H1 (cell line): ENCODE results near the gene SMPX. TPM values are rescaled to one million over a fixed set of nuclear protein-coding genes. Genes with fewer than 3 reads are reported as not detected.

Experiments used
- CTCF ChIA-PET: fragments of 300-600 bp; sonication (Branson Sonifier 250); formaldehyde crosslinking; loops from one replicate; lab custom pipeline; 2021; ENCODE audit not compliant: partially characterized antibody; lab: Charles Lee
- POLR2A ChIA-PET: fragments of 300-600 bp; sonication (Branson Sonifier 250); formaldehyde crosslinking; loops from one replicate; lab custom pipeline; 2021; ENCODE audit warnings: inconsistent platforms; ENCODE audit not compliant: partially characterized antibody; lab: Charles Lee
- DNase-seq, 2 experiments: peaks; one replicate each; pipeline versions ENCODE4 v3.0.0 to v3.0.0-alpha.2; 2010 to 2022; ENCODE audit warnings: low spot score in 2 of 2, low read depth in 1 of 2, mixed read lengths in 1 of 2
- FAIRE-seq: peaks from 2 replicates; lab custom pipeline; 2011; peaks lifted over from hg19 to GRCh38; lab: Jason Lieb, UNC
- H2AFZ ChIP-seq: 2 replicates; pipeline ENCODE4 v1.8.1; 2012; ENCODE audit warnings: low read length, inconsistent platforms
- H2AK5ac ChIP-seq: 2 replicates; pipeline ENCODE4 v1.6.1; 2013; ENCODE audit warnings: low read depth, low read length
- H2BK120ac ChIP-seq: replicated peaks from 2 replicates; pipeline ENCODE3; 2013; ENCODE audit warnings: low read depth, low read length, inconsistent platforms
- H2BK12ac ChIP-seq: 2 replicates; pipeline ENCODE4 v1.6.1; 2013; ENCODE audit warnings: low read depth, low read length
- H2BK15ac ChIP-seq: 2 replicates; pipeline ENCODE4 v1.6.1; 2013; ENCODE audit warnings: low read length
- H2BK20ac ChIP-seq: 2 replicates; pipeline ENCODE4 v1.6.1; 2013; ENCODE audit warnings: low read length
- H2BK5ac ChIP-seq: 2 replicates; pipeline ENCODE4 v1.6.1; 2013; ENCODE audit warnings: low read depth, low read length
- H3K14ac ChIP-seq: 2 replicates; pipeline ENCODE4 v1.6.1; 2013; ENCODE audit warnings: inconsistent platforms; ENCODE audit not compliant: insufficient read length
- H3K18ac ChIP-seq: 2 replicates; pipeline ENCODE4 v1.6.1; 2013; ENCODE audit warnings: low read length; ENCODE audit errors: extremely low read depth
- H3K23ac ChIP-seq: 2 replicates; pipeline ENCODE4 v1.6.1; 2013; ENCODE audit warnings: inconsistent platforms; ENCODE audit not compliant: insufficient read length
- H3K23me2 ChIP-seq: 2 replicates; pipeline ENCODE4 v1.6.1; 2013; ENCODE audit warnings: low read depth, low read length
- H3K27ac ChIP-seq: 2 replicates; pipeline ENCODE4 v1.6.1; 2011; ENCODE audit warnings: low read depth, low read length, inconsistent platforms
- H3K27me3 ChIP-seq, 4 experiments: replicated peaks in 1 of 4; 1 replicate in 1 of 4; 2 replicates in 3 of 4; pipeline versions ENCODE4 v1.6.1 to v1.8.1; 2011 to 2013; ENCODE audit warnings: low read length in 3 of 4, mild to moderate bottlenecking in 3 of 4, inconsistent platforms in 2 of 4, mixed read lengths in 2 of 4, moderate library complexity in 1 of 4; ENCODE audit not compliant: control insufficient read depth in 3 of 4, insufficient read depth in 3 of 4; ENCODE audit errors: extremely low read depth in 1 of 4
- H3K36me3 ChIP-seq, 4 experiments: 2 replicates each; pipeline versions ENCODE4 v1.6.1 to v1.8.1; 2011 to 2013; ENCODE audit warnings: mild to moderate bottlenecking in 4 of 4, low read length in 3 of 4, moderate library complexity in 2 of 4, control low read depth in 1 of 4, inconsistent platforms in 1 of 4; ENCODE audit not compliant: insufficient read depth in 4 of 4, control insufficient read depth in 2 of 4
- H3K4ac ChIP-seq: replicated peaks from 2 replicates; pipeline ENCODE3; 2013; ENCODE audit warnings: low read length, low read depth, mixed read lengths, inconsistent platforms; ENCODE audit not compliant: insufficient read length
- H3K4me1 ChIP-seq, 4 experiments: replicated peaks in 1 of 4; 1 replicate in 1 of 4; 2 replicates in 3 of 4; pipeline versions ENCODE4 v1.6.1 to v1.8.1; 2011 to 2013; ENCODE audit warnings: low read length in 3 of 4, inconsistent platforms in 2 of 4, mixed read lengths in 1 of 4; ENCODE audit not compliant: insufficient read depth in 4 of 4, control insufficient read depth in 3 of 4
- H3K4me2 ChIP-seq, 2 experiments: 2 replicates each; pipeline versions ENCODE4 v1.6.1 to v1.8.1; 2011 to 2013; ENCODE audit warnings: low read depth in 2 of 2, low read length in 2 of 2, control low read depth in 1 of 2, inconsistent platforms in 1 of 2, mild to moderate bottlenecking in 1 of 2; ENCODE audit not compliant: insufficient read depth in 1 of 2
- H3K4me3 ChIP-seq, 4 experiments: fragments of 200-600, 300-600 bp in 1 of 4; sonication (generic), shearing (Covaris generic), sonication (Bioruptor Twin) in 1 of 4; 2 replicates each; pipeline versions ENCODE4 v1.5.1 to v1.8.1; 2011 to 2016; ENCODE audit warnings: low read length in 4 of 4, low read depth in 3 of 4, control low read depth in 2 of 4, inconsistent platforms in 2 of 4, mild to moderate bottlenecking in 2 of 4, mixed read lengths in 1 of 4, moderate library complexity in 1 of 4; ENCODE audit not compliant: insufficient read depth in 2 of 4; ENCODE audit errors: extremely low read depth in 1 of 4
- H3K56ac ChIP-seq: replicated peaks from 2 replicates; pipeline ENCODE3; 2013; ENCODE audit warnings: low read depth, mild to moderate bottlenecking, mixed read lengths, low read length, inconsistent platforms; ENCODE audit not compliant: insufficient read length
- H3K79me1 ChIP-seq: 2 replicates; pipeline ENCODE4 v1.6.1; 2013; ENCODE audit warnings: low read depth, low read length, control low read depth
- H3K79me2 ChIP-seq, 2 experiments: 2 replicates each; pipeline versions ENCODE4 v1.6.1 to v1.8.1; 2012 to 2013; ENCODE audit warnings: low read length in 2 of 2, mild to moderate bottlenecking in 2 of 2, inconsistent platforms in 1 of 2; ENCODE audit not compliant: insufficient read depth in 2 of 2, control insufficient read depth in 1 of 2
- H3K9ac ChIP-seq, 4 experiments: replicated peaks in 1 of 4; 1 replicate in 1 of 4; 2 replicates in 3 of 4; pipeline versions ENCODE4 v1.6.1 to v1.8.1; 2011 to 2013; ENCODE audit warnings: low read depth in 3 of 4, low read length in 3 of 4, control low read depth in 2 of 4, mild to moderate bottlenecking in 2 of 4, moderate library complexity in 2 of 4, inconsistent platforms in 1 of 4; ENCODE audit errors: extremely low read depth in 1 of 4
- H3K9me3 ChIP-seq, 2 experiments: 2 replicates each; pipeline versions ENCODE4 v1.6.1 to v1.8.1; 2012 to 2013; ENCODE audit warnings: mild to moderate bottlenecking in 2 of 2, moderate library complexity in 2 of 2, control low read depth in 1 of 2, inconsistent platforms in 1 of 2, low read depth in 1 of 2, low read length in 1 of 2, mixed read lengths in 1 of 2; ENCODE audit not compliant: insufficient read depth in 2 of 2
- H4K20me1 ChIP-seq, 2 experiments: replicated peaks in 1 of 2; 2 replicates each; pipeline versions ENCODE3 to v1.8.1; 2011 to 2013; ENCODE audit warnings: inconsistent platforms in 2 of 2, low read length in 2 of 2, mild to moderate bottlenecking in 1 of 2; ENCODE audit not compliant: insufficient read depth in 2 of 2, control insufficient read depth in 1 of 2
- H4K5ac ChIP-seq: 2 replicates; pipeline ENCODE4 v1.6.1; 2013; ENCODE audit warnings: low read length, low read depth, mixed read lengths, inconsistent platforms; ENCODE audit not compliant: insufficient read length
- H4K8ac ChIP-seq: 2 replicates; pipeline ENCODE4 v1.8.0; 2013; ENCODE audit warnings: mild to moderate bottlenecking, moderate library complexity, low read length, inconsistent platforms; ENCODE audit not compliant: insufficient read depth; ENCODE audit errors: extremely low read depth
- H4K91ac ChIP-seq: replicated peaks from 2 replicates; pipeline ENCODE3; 2013; ENCODE audit warnings: low read length, mixed read lengths, inconsistent platforms; ENCODE audit not compliant: insufficient read length
- CBX5 ChIP-seq: fragments of 300-800, 300-1000 bp; sonication (generic); IDR thresholded peaks from 2 replicates; pipeline ENCODE4 v1.7.1; 2016; ENCODE audit warnings: antibody characterized with exemption, low read length, low read depth
- CHD2 ChIP-seq: IDR thresholded peaks from 2 replicates; pipeline ENCODE4 v1.6.1; 2012; ENCODE audit warnings: low read length, improper control_type of control experiment
- CREB1 ChIP-seq: IDR thresholded peaks from 2 replicates; pipeline ENCODE4 v1.6.1; 2012; ENCODE audit warnings: inconsistent platforms
- EZH2 ChIP-seq: fragments of 200-600 bp; sonication (generic); IDR thresholded peaks from 2 replicates; pipeline ENCODE4 v1.7.1; 2012; ENCODE audit warnings: low read depth, mild to moderate bottlenecking, moderate library complexity, low read length, inconsistent platforms; ENCODE audit not compliant: severe bottlenecking
- GABPA ChIP-seq: IDR thresholded peaks from 2 replicates; pipeline ENCODE4 v1.6.1; 2011; ENCODE audit warnings: mild to moderate bottlenecking, low read length, moderate library complexity, borderline replicate concordance; ENCODE audit not compliant: insufficient read depth
- HDAC2 ChIP-seq, 2 experiments: fragments of 300-600 bp in 1 of 2; sonication (generic) in 1 of 2; IDR thresholded peaks; 2 replicates each; pipeline ENCODE4 v1.6.1; 2011 to 2012; ENCODE audit warnings: low read depth in 2 of 2, low read length in 2 of 2, mild to moderate bottlenecking in 2 of 2, moderate library complexity in 2 of 2, borderline replicate concordance in 1 of 2, inconsistent platforms in 1 of 2
- KDM1A ChIP-seq: fragments of 200-600, 300-600 bp; sonication (generic); IDR thresholded peaks from 2 replicates; pipeline ENCODE4 v1.7.1; 2016; ENCODE audit warnings: mild to moderate bottlenecking, low read length, borderline replicate concordance
- MAX ChIP-seq: IDR thresholded peaks from 2 replicates; pipeline ENCODE4 v1.6.1; 2012; ENCODE audit warnings: inconsistent platforms
- NANOG ChIP-seq: IDR thresholded peaks from 2 replicates; pipeline ENCODE4 v1.6.1; 2011; ENCODE audit warnings: low read length, low read depth, mild to moderate bottlenecking, inconsistent platforms; ENCODE audit not compliant: insufficient read depth, poor library complexity, severe bottlenecking
- POLR2AphosphoS5 ChIP-seq: IDR thresholded peaks from 2 replicates; pipeline ENCODE4 v1.6.1; 2011; ENCODE audit warnings: low read depth, low read length
- RFX5 ChIP-seq: IDR thresholded peaks from 2 replicates; pipeline ENCODE4 v1.6.1; 2011; ENCODE audit warnings: low read depth, low read length, improper control_type of control experiment, borderline replicate concordance
- SP4 ChIP-seq: IDR thresholded peaks from 2 replicates; pipeline ENCODE4 v1.6.1; 2012; ENCODE audit warnings: low read length, inconsistent platforms
- SUZ12 ChIP-seq: fragments of 200-600 bp; sonication (generic); IDR thresholded peaks from 2 replicates; pipeline ENCODE4 v1.6.1; 2012; ENCODE audit warnings: mild to moderate bottlenecking, inconsistent platforms, low read length, moderate library complexity, mixed read lengths
- YY1 ChIP-seq: IDR thresholded peaks from 2 replicates; pipeline ENCODE4 v1.6.1; 2011; ENCODE audit warnings: low read depth, mild to moderate bottlenecking, low read length
- WGBS, 2 experiments: shearing (Covaris generic) in 1 of 2; methylation state at CpG; one replicate each; pipeline versions ENCODE4 v1.1.6 to v1.1.7; 2013 to 2015; ENCODE audit warnings: low lambda C conversion rate in 2 of 2, mixed read lengths in 2 of 2, inconsistent platforms in 1 of 2, low coverage in 1 of 2, missing lambda C conversion rate in 1 of 2; ENCODE audit not compliant: insufficient replicate concordance in 2 of 2, insufficient coverage in 1 of 2, insufficient read length in 1 of 2; ENCODE audit errors: extremely low coverage in 1 of 2, missing lambda C conversion rate in 1 of 2; 5-methylcytosine and 5-hydroxymethylcytosine counted together
- polyA plus RNA-seq, 7 experiments: library from polyadenylated mRNA; depleted of rRNA in 3 of 7; stranded (reverse) in 5 of 7; unstranded in 2 of 7; fragments of >200 nt in 5 of 7; fragments of 200-250 nt in 2 of 7; gene quantifications; 1 replicate in 5 of 7; 2 replicates in 1 of 7; 4 replicates in 1 of 7; pipeline versions ENCODE4 v1.2.1 to v1.2.3, GENCODE V29; 2011 to 2013; ENCODE audit warnings: missing spikeins in 2 of 7, mixed read lengths in 2 of 7
- total RNA-seq: library from RNA; stranded (reverse); fragmentation: NEBNext Ultra II Directional; extraction: Animal tissue kit (Norgen Biotek cat#: 25700); gene quantifications from 2 replicates; pipeline ENCODE4 v1.2.1, GENCODE V29; 2021

SMPX gene
- total and polyA plus RNA-seq, 2 of the 8 experiments (the other 6 are each of a cell fraction or from before 2014, with no cell fraction given) = not detected

GRCh38 chrX:21744060-21744459 lies 13.9 kb downstream of the SMPX start:
- Histone ChIP-seq H4K91ac (no peak overlapping the region), H3K4me1 (peaks cover 0 to 15% (median under 1%) of the 10 kb centered on the region in 4 experiments; a peak in 2 of 7 replicates), H3K9ac (no peak overlapping the region), H3K79me1 (no peaks in the 10 kb centered on the region), H4K5ac (no peak overlapping the region), H2AFZ (no peak overlapping the region), H2BK12ac (no peak overlapping the region), H3K4me2 (no peak overlapping the region), H2BK15ac (no peak overlapping the region), H3K27me3 (no peaks in the 10 kb centered on the region), H3K4ac (no peak overlapping the region), H4K8ac (no peak overlapping the region), H3K4me3 (no peak overlapping the region), H3K14ac (no peak overlapping the region), H3K23me2 (no peaks in the 10 kb centered on the region), H2BK120ac (no peak overlapping the region), H2AK5ac (no peak overlapping the region), H3K18ac (no peak overlapping the region), H3K79me2 (no peaks in the 10 kb centered on the region), H4K20me1 (no peaks in the 10 kb centered on the region), H3K56ac (no peak overlapping the region), H2BK5ac (no peak overlapping the region), H3K36me3 (no peaks in the 10 kb centered on the region), H3K9me3 (no peaks in the 10 kb centered on the region), H2BK20ac (no peak overlapping the region), H3K27ac (no peak overlapping the region), H3K23ac (no peak overlapping the region)
- ChIA-PET CTCF (no interaction called here), POLR2A (no interaction called here)
- TF ChIP-seq SUZ12 = no peak
- no peak for TF ChIP-seq SP4
- no peak for TF ChIP-seq GABPA
- no peak for TF ChIP-seq KDM1A
- no peak for TF ChIP-seq POLR2AphosphoS5
- TF ChIP-seq MAX = no peak
- no peak for TF ChIP-seq NANOG
- TF ChIP-seq EZH2 = no peak
- TF ChIP-seq CREB1 = no peak
- TF ChIP-seq CBX5 = no peak
- no peak for TF ChIP-seq CHD2
- TF ChIP-seq YY1 = no peak
- TF ChIP-seq HDAC2 (IDR thresholded peaks at IDR 0.05; ENCODE audit: borderline replicate concordance in 1 of 2, low read depth in 2 of 2, low read length in 2 of 2) = no peak
- no peak for TF ChIP-seq RFX5
- WGBS, 2 experiments = 89% methylated on average over 3 of the region's 3 CpGs; no CpG with 5 or more reads in 1 of the 2 experiments
- FAIRE-seq = no peak
- DNase-seq = no peak
